ENCODE results near the gene PARP12.
"Not testable (repeated sequence)": the region's sequence is repeated elsewhere in the genome, so short reads cannot be mapped to it uniquely, and the experiment has no call there.

The PARP12 gene, protein sequence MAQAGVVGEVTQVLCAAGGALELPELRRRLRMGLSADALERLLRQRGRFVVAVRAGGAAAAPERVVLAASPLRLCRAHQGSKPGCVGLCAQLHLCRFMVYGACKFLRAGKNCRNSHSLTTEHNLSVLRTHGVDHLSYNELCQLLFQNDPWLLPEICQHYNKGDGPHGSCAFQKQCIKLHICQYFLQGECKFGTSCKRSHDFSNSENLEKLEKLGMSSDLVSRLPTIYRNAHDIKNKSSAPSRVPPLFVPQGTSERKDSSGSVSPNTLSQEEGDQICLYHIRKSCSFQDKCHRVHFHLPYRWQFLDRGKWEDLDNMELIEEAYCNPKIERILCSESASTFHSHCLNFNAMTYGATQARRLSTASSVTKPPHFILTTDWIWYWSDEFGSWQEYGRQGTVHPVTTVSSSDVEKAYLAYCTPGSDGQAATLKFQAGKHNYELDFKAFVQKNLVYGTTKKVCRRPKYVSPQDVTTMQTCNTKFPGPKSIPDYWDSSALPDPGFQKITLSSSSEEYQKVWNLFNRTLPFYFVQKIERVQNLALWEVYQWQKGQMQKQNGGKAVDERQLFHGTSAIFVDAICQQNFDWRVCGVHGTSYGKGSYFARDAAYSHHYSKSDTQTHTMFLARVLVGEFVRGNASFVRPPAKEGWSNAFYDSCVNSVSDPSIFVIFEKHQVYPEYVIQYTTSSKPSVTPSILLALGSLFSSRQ

DNA sequence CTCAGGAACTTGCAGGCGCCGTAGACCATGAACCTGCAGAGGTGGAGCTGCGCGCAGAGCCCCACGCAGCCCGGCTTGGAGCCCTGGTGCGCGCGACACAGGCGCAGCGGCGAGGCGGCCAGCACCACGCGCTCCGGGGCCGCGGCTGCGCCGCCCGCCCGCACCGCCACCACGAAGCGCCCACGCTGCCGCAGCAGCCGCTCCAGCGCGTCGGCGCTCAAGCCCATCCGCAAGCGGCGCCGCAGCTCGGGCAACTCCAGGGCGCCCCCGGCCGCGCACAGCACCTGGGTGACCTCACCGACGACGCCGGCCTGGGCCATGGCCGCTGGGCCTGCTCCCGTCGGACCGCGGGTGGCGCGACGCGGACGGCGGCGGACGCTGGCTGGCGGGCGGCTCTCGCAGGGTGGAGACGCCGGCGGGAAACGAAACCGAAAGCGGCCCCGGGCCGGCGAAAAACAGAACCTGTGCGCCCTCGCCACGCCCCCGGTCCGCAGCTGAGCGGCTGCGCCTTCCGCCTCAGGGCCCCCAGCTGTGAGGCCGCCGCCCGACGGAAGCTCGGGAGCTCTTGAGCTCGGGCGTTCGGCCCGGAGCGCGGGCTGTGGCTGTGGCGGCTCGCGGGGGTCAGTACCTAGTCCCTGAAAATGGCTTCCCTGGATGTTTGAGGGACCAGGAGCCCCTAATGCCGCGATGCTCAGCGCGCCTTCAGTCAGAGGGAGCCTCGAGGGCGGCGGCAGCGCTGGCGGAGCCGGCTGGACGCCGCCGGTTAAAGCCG is at the start of gene PARP12:
PARP12 (minus strand) TSS at position 424 of the 772 bp plus-strand sequence; CDS start at position 320, 104 bp downstream.
- peak; percentile 40 for DNase-seq

DNA sequence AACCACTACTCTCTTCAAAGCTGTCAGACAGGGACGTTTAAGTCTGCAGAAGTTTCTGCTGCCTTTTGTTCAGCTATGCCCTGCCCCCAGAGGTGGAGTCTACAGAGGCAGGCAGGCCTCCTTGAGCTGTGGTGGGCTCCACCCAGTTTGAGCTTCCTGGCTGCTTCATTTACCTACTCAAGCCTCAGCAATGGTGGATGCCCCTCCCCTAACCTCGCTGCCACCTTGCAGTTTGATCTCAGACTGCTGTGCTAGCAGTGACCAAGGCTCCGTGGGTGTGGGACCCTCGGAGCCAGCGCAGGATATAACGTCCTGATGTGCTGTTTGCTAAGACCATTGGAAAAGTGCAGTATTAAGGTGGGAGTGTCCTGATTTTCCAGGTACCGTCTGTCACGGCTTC is 46.0 kb upstream of the PARP12 start:
- DNase-seq: not testable (repeated sequence)

DNA sequence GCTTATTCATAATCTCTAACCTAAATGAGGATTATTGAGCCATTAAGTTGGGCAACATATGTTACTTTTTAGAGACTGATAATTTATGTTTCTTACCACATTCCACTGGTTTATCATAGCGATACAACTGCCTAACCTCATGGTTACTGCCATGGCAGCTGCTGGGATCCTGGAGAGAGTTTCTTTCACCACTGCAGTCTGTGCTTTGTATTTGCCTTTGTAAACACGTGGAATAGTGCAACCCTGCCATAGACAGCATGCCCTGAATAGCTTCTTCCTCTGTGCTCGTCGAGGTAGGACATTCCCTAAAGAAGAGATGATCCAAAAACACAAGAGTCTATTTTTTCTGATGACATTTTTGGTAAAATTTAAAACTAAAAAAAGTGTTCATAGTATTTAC is 33.7 kb upstream of the PARP12 start:
- DNase-seq: no peak

DNA sequence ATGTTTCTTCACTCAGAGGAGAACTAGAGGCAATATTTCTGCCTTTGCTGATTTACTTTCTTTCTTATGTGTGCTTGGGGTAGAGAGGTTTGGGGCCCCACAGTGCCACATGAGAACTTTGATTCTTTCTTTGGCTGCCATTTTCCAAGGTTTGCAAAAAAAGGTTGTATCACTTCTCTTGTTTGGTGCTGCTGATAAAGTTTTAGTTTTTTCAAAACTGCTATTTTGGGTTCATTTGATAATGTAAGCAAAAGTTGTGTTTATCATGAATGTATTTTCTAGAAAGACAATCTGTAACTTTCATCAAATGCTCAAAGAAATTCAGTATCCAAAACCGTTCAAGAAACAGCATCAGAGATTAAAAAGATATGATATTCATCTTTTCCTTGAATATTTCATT is 30.6 kb upstream of the PARP12 start:
- DNase-seq: no peak

DNA sequence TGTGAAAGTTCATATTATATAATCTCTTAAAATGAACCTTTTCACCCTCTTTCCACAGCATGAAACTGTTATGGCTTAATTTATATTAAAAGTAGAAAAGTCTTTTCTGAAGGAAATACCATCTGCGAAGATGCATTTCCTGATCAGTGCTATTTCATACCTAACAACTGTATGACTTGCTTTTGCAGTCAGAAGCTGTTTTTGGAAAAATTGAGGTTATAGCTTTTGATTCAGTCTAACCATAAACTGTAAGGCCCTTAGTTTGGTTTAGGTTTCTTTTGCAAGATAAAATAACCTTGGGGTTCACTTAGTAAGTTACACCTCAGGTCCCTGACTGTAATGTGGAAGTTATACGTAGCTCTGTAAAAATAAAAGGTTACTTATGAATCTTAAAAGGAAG is 22.7 kb upstream of the PARP12 start:
- DNase-seq: no peak

DNA sequence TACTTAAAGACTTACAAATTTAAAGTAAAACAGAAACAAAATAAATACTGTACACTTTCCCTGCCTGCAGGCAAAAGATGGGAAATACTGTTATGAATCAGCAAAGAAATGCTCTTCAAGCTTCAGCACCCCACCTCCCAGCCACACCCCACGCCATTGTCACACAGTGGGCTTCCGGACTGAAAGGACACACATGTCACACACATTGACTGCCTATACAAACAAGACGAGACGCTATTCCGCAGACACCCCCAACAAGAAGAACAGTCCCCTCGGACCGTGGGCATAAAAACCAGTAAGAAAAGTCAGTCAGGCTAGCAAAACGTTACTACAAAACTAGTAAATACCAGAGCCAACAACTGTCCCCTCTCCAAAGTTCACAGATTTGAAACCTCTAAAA is 22.2 kb upstream of the PARP12 start:
- no peak for DNase-seq

DNA sequence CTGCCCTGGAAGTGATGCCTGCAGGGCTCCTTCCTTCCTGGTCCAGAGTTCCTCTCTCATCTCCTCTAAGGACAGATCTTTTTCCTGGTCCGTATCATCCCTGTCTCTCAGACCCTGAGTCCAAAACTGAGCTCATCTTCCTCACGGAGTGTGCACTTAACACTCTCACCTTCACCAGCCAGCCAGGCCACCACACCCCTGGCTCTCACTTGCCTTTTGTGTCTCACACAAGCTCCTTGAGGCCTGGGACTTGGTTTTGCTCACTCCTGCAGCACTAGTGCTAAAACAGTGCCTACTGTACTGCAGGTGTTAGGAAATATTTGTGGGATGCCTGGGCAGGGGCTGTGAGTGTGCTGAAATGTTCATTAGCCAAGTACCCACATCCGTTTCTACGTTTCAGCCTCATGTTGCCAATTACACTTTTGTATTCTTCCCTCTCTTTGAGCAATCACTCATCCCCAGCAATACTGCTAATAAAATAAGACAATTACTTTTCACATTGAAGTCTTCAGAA is 21.4 kb upstream of the PARP12 start:
- no peak for DNase-seq

DNA sequence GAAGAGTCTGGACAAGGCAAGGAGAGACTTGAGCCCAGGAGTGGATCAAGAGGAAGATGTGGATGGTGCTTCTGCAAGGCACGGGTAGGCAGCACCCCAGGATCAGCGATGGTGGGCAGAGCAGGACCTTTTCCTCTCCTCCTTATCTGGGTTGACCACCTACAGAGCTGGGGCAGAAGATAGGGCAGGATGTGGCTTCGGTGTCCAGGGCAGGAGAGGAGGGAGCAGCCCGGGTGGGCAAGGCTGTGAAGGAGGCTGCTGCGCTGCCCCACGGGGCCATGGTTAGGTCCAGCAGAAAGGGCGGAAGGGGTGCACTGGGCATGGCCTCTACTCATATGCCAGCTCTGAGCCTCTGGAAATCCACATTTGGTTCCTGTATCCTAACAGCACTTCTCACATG is 20.0 kb upstream of the PARP12 start:
- DNase-seq: no peak

DNA sequence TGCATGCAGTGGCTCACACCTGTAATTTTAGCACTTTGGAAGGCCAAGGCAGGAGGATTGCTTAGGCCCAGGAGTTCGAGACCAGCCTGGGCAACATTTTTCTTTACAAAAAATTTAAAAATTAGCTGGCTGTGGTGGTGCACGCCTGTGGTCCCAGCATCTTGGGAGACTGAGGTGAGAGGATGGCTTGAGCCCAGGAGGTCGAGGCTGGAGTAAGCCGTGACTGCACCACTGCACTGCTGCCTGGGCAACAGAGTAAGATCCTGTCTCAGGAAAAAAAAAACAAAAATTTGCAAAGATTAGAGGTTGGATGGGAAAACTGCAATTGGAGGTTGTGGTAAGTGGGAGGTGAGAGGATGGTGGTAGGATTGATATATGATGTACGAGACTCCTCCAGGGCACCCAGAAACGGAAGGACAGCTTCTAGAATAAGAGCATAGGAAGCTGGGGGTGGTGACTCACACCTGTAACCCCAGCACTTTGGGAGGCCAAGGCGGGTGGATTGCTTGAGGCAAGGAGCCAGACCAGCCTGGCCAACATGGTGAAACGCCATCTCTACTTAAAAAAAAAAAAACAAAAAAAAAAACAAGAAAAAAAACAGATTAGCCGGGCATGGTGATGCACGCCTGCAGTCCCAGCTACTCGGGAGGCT is 19.1 kb upstream of the PARP12 start:
- no peak for DNase-seq

DNA sequence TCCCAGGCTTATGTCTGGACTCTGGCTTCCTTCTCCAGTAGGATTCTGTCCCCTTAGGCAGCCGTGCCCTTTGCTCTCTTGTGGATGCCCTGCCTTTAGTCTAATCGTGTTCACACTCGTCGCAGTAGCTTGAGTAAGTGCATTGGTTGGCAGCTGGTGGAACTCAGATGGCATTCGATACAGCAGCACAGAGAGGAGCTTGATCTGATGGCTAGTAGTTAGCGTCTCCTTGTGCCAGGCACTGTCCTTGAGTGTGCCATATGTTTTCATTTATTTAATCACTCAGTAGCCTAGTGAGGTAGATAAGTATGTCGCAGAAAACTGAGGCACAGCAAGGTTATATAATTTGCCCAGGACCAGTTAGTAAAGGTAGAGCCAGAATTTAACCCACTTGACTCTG is 18.2 kb upstream of the PARP12 start:
- DNase-seq: no peak

DNA sequence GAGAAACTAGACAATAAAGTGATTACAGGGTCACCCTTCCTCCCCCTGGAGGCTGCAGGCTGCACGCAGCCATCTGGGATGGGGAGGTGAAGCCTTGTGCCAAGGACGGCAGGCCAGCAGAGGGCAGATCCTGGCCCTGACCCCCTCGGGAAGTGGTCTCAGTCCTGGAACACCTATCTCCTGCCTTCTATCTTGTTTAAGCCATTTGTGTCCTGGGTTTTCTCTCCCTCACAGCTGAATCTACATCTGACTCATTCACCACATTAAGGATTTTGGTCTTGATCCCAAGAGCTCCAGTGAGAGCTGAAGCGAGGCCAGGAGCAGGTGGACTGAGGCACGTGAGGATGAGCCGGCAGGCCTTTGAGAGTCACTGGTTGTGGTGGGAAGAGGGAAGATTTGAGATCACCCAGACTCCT is 16.4 kb upstream of the PARP12 start:
- DNase-seq: peak; percentile 62

DNA sequence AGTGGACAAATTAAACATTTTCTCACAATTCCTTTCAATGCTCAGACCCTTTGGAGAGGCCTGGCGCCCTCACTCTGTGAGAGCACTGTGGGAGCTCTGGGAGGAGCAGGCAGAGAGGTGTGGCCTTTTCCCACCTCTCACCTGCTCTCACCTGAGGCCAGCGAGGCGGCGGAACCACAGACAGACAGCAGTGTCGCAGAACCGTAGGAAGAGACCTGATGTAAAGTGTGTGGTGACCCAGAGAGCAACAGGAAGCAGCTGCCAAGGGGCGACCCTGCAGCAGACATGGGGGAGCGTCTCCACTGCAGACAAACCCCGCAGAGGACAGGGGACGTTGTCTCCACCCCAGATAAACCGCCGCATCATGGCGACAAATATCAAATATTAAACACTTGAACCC is 15.6 kb upstream of the PARP12 start:
- no peak for DNase-seq

DNA sequence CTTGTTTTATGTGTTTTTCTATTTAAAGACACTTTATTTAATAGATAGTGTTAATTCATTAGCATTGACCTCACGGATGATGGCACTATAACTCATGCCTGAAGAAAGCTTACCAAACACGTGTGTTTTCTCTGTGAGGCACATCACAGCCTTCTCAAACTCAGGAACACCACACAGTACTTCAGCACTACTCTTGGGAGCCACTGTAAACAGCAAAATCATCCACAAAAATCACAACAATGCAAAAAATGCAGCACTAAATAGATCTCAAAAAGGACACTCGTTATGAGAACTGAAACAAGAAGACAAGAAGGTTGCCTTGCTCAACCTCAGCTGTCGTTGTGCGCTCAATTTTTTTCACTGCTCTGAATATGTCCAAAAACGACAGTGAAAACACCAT is 12.0 kb upstream of the PARP12 start:
- DNase-seq: no peak

DNA sequence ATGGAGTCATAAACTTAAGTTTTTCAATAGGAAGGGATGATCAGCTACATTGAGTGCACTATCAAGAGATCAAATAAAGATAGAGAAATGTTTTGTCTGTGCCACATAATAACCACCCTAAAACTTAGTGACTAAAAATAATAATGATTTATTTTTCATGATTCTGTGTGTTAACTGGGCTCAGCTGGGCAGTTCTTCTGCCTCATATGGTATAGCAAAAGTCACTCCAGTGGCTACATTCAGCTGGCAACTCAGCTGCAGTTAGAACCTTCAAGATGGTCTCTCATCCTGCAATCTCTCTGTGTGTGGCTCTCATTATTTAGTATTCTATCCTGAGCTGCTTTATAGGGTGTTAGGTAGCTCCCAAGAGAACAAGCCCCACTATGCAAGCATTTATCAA is 7.8 kb upstream of the PARP12 start:
- DNase-seq: no peak

DNA sequence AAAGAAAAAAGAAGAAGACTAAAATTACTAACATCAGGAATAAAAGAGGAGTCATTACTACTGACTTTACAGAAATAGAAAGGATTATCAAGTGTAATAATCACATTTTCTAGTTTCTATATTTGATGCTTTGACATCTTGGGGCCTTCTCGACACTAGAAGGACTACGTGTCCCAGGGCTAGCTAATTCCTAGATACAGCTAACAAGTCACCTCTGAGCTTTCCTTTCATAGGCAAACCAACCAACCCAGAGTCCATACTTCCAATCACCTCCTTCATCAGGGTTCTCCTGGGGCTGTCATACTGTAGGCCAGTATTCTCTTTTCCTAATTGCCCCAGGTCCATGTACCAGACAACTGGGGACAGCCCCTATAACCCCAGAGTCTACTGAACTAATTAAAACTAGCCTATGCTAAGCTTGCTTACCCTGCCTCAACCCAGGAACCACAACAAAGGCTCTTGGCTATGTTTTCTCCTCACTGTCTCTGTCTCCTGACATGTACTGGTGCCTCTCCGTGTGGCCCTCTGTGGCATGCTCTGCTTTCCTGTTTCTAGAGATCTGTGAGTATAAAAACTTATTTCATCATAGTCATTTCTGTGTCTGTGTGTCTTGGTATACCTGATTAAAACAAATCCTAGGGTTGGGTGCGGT is 6.7 kb upstream of the PARP12 start:
- no peak for DNase-seq

DNA sequence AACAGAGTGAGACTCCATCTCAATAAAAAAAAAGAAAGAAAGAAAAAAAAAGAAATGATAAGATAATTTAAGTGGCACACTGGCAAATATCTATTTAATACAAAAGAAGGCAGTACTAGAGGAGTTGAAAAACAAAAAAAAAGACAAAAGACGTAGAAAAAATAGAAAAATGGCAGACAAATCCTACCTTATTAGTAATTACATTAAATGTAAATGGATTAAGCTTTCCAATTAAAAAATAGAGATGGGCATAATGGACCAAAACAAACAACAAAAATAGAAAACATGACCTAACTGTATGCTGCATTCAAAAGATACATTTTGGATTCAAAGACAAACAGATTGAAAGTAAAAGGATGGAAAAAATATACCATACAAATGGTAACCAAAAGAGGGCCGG is 5.3 kb upstream of the PARP12 start:
- no peak for DNase-seq

DNA sequence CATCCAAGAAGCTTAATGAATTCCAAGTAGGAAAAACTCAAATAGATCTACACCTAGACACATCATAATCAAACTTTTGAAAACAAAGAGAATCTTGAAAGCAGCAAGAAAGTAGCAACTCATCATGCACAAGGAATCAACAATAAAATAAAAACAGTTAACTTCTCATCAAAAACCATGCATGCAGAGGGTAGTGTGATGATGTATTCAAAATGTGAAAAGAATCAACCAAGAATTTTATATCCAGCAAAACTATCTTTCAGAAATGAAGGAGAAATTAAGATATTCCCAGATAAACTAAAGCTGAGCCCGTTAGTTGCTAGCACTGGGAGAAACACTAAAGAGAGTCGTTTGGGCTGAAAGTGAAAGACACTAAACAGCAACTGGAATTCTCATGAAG is 4.3 kb upstream of the PARP12 start:
- no peak for DNase-seq

DNA sequence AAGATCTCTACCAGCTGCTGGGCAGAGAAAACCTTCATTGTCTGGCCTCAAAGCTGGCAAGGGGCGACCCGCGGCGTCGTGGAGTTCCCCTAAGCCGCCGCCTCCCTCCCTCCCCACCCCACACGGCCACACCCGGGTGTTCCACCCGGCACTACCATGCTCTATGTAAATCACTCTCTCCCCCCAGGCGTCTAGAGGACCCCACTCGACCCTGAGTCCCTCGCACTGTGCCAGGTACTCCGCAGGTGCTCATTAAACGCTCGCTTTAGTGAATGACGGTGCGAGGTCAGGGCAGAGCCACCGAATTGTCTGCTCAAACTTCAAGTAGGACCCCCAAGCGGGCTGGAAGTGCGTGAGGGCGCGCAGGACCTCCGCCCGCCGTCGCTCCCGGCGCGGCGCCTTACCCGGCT is 628 bp downstream of the PARP12 start:
- DNase-seq: no peak

DNA sequence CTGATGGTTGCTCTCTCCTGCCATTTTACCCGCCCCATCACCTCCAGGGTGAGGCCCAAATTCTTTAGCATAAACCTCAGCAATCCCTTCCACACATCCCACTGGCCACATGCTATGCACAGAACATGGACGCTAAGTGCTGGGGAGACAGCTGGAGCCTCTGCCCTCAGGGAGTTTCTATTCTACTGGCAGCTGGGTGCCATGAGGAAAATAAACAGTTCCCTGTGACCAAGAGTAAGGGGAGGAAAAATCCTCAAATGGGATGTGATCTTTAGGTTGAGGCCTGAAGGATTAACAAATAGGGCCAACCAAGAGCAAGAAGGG is 1.2 kb downstream of the PARP12 start:
- DNase-seq: no peak

DNA sequence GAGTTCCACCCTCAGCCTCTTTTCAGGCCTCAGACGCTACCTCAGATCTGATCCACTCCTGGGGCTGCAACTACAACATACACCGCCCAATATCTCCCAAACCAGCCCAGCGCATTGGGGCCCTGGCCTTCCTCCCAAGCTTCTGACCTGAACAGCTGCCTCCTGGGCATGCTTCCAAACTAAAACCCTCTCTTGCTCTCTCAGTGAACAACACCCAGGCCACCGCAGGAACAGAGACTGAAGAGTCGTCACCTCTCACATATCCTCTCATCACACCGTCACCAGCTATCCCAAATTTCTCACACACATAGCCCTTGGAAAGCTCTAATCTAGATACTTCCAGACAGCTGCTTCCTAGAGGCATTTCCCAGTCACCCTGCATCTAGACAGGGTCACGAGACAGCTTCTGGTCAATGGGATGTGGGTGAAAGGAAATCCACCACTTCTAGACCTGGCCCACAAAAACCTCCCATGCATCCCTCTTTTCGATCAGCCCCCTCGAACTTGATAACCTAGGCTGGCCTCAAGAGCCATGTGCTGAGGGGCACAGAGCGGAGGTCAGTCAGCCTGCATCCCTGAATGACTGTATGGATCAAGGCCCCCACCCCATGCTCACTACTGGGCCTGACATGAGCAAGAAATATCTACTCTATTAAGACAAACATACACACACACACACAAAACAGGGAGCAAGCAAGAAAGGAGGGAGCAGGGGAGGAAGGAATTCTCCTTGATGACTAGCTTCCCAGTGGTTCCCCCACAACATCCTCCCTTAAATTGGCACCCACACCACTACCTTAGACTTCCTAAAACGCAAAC is 1.8 kb downstream of the PARP12 start:
- DNase-seq: no peak

DNA sequence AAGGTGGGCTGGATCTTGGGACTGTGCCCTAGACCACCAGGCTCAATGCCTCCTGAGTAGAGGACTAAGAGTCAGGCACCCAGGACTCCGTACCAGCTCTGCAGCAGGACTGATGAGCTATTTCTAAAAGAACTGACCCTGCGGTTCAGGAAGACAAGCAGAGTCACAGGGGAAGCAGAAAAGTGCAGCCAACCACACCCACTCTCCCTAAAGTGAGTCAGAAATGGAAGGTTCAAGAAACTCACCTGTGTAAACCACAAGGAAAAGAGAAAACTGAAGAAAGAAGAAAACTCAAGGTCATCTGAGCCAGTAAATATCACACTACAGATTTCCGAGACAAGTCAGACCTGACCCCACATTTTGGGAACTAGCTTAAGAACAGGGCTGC is 2.5 kb downstream of the PARP12 start:
- DNase-seq: no peak
